Ascending aorta (tissue), 2 donors: ENCODE results near the gene ST8SIA1. TPM values are rescaled to one million over a fixed set of nuclear protein-coding genes. Genes with fewer than 3 reads are reported as not detected.

Source experiments
- DNase-seq, 2 donors: peaks; one replicate each; pipeline ENCODE4 v3.0.0-alpha.2; 2019; ENCODE audit warnings: low spot score in 2 of 2
- H3K27ac ChIP-seq, 2 donors: fragments of 200-600 bp; sonication (generic); one replicate each; pipeline ENCODE4 v1.5.1; 2016 to 2017; ENCODE audit warnings: mild to moderate bottlenecking in 1 of 2
- H3K27me3 ChIP-seq: fragments of 200-600 bp; sonication (generic); one replicate; pipeline ENCODE4 v1.5.1; 2017
- H3K36me3 ChIP-seq, 2 donors: fragments of 200-600 bp; sonication (generic); one replicate each; pipeline ENCODE4 v1.5.1; 2016
- H3K4me1 ChIP-seq, 2 donors: fragments of 200-600 bp; sonication (generic); one replicate each; pipeline ENCODE4 v1.5.1; 2016 to 2017; ENCODE audit warnings: mild to moderate bottlenecking in 1 of 2
- H3K4me3 ChIP-seq, 2 donors: fragments of 200-600 bp; sonication (generic); one replicate each; pipeline ENCODE4 v1.5.1; 2016 to 2017; ENCODE audit warnings: mild to moderate bottlenecking in 1 of 2
- H3K9me3 ChIP-seq, 2 donors: fragments of 200-600 bp; sonication (generic); one replicate each; pipeline ENCODE4 v1.5.1; 2016
- CTCF ChIP-seq, 3 experiments: fragments of 200-600 bp in 2 of 3; fragments of 450-650 bp in 1 of 3; sonication (generic) in 2 of 3; IDR thresholded peaks; one replicate each; pipeline ENCODE4 v1.5.1; 2016 to 2019; ENCODE audit warnings: antibody characterized with exemption in 3 of 3, mild to moderate bottlenecking in 1 of 3, moderate library complexity in 1 of 3
- intact Hi-C: fragments of 100-400 bp; cut with DNase I; formaldehyde crosslinking; loops from one replicate; pipeline ENCODE4 v1.15.1; 2023
- total RNA-seq: library from RNA; depleted of rRNA; stranded (reverse); fragments of >200 nt; gene quantifications from one replicate; pipeline ENCODE4 v1.1.0, GENCODE V29; 2016

Gene ST8SIA1
- total RNA-seq, 1 donor from 2014 or later = 9.7 TPM

DNA sequence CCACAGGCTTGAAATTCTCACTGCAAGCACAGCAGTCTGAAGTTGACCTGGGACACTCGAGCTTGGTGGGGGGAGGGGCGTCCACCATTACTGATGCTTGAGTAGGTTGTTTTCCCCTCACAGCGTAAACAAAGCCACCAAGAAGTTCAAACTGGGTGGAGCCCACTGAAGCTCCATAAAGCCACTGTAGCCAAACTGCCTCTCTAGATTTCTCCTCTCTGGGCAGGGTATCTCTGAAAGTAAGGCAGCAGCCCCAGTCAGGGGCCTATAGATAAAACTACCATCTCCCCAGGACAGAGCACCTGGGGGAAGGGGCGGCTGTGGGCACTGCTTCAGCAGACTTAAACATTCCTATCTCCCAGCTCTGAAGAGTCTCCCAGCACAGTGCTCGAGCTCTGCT, 31.7 kb upstream of the ST8SIA1 start:
- Histone ChIP-seq H3K27ac (no peak overlapping the region), H3K4me3 (no peak overlapping the region), H3K4me1 (no peaks in the 10 kb centered on the region), H3K27me3 (no peaks in the 10 kb centered on the region), H3K9me3 (peaks cover 0 to 13% of the 10 kb centered on the region in 2 donors), H3K36me3 (no peaks in the 10 kb centered on the region)
- intact Hi-C loops = no loop called here
- DNase-seq = no peak
- no peak for TF ChIP-seq CTCF (IDR thresholded peaks at IDR 0.05)

GRCh38 chr12:22361785-22362184, 27.3 kb upstream of the ST8SIA1 start:
- Histone ChIP-seq H3K4me3 (no peak overlapping the region), H3K27ac (no peak overlapping the region), H3K27me3 (no peaks in the 10 kb centered on the region), H3K9me3 (no peaks in the 10 kb centered on the region), H3K36me3 (no peaks in the 10 kb centered on the region), H3K4me1 (no peaks in the 10 kb centered on the region)
- DNase-seq = no peak
- no peak for TF ChIP-seq CTCF (IDR thresholded peaks at IDR 0.05)
- intact Hi-C loops = no loop called here

- no peak for TF ChIP-seq CTCF (IDR thresholded peaks at IDR 0.05)
- no peaks in the 10 kb centered on the region for H3K27me3 ChIP-seq
- H3K27ac ChIP-seq = no peak overlapping the region
- intact Hi-C loops = no loop called here
- no peaks in the 10 kb centered on the region for H3K4me1 ChIP-seq
- no peaks in the 10 kb centered on the region for H3K36me3 ChIP-seq
- DNase-seq = no peak
- H3K4me3 ChIP-seq = no peak overlapping the region
- H3K9me3 ChIP-seq = no peaks in the 10 kb centered on the region
Observed at GRCh38 chr12:22360774-22361173, 26.3 kb upstream of the ST8SIA1 start.

- no peak for TF ChIP-seq CTCF (IDR thresholded peaks at IDR 0.05)
- Histone ChIP-seq H3K27me3 (no peaks in the 10 kb centered on the region), H3K4me3 (no peak overlapping the region), H3K36me3 (no peaks in the 10 kb centered on the region), H3K4me1 (no peaks in the 10 kb centered on the region), H3K9me3 (no peaks in the 10 kb centered on the region), H3K27ac (no peak overlapping the region)
- intact Hi-C loops = no loop called here
- no peak for DNase-seq
Observed at GRCh38 chr12:22357531-22357930, 23.0 kb upstream of the ST8SIA1 start.

GRCh38 chr12:22356231-22356630, 21.7 kb upstream of the ST8SIA1 start:
- TF ChIP-seq CTCF (IDR thresholded peaks at IDR 0.05) = no peak

GRCh38 chr12:22355011-22355580, 20.6 kb upstream of the ST8SIA1 start:
- Histone ChIP-seq H3K36me3 (no peaks in the 10 kb centered on the region), H3K27me3 (no peaks in the 10 kb centered on the region), H3K4me3 (no peak overlapping the region), H3K9me3 (no peaks in the 10 kb centered on the region), H3K4me1 (no peaks in the 10 kb centered on the region), H3K27ac (no peak overlapping the region)
- intact Hi-C loops = no loop called here
- no peak for DNase-seq
- TF ChIP-seq CTCF (IDR thresholded peaks at IDR 0.05) = no peak

More at GRCh38 chr12:22356231-22356630, 21.7 kb upstream of the ST8SIA1 start:
- Histone ChIP-seq H3K4me1 (no peaks in the 10 kb centered on the region), H3K4me3 (no peak overlapping the region), H3K27ac (no peak overlapping the region), H3K9me3 (no peaks in the 10 kb centered on the region), H3K27me3 (no peaks in the 10 kb centered on the region), H3K36me3 (no peaks in the 10 kb centered on the region)
- DNase-seq = no peak
- intact Hi-C loops = no loop called here
